Smooth muscle cell (in vitro differentiated cells): ENCODE measurements around the gene CNDP2. TPM values are rescaled to one million over a fixed set of nuclear protein-coding genes. Genes with fewer than 3 reads are reported as not detected.

ENCODE experiments used
- DNase-seq: peaks from one replicate; lab custom pipeline; 2025; ENCODE audit not compliant: unreplicated experiment; lab: John Stamatoyannopoulos, UW
- H2AFZ ChIP-seq: fragments of 200-600 bp; sonication (generic); 2 replicates; pipeline ENCODE4 v1.6.0; 2016; ENCODE audit warnings: antibody characterized with exemption, low read depth, mild to moderate bottlenecking
- H3F3A ChIP-seq: fragments of 200-600 bp; sonication (generic); 2 replicates; pipeline ENCODE4 v1.6.0; 2017; ENCODE audit warnings: antibody characterized with exemption, low read depth
- H3K27ac ChIP-seq: fragments of 200-600 bp; sonication (generic); 2 replicates; pipeline ENCODE4 v1.5.1; 2016; ENCODE audit warnings: low read depth, mild to moderate bottlenecking
- H3K27me3 ChIP-seq: fragments of 200-600 bp; sonication (generic); 2 replicates; pipeline ENCODE4 v1.6.1; 2016; ENCODE audit warnings: low read depth, mild to moderate bottlenecking
- H3K36me3 ChIP-seq: fragments of 200-600 bp; sonication (generic); 2 replicates; pipeline ENCODE4 v1.5.1; 2016; ENCODE audit warnings: low read depth
- H3K4me1 ChIP-seq: fragments of 200-600 bp; sonication (generic); 2 replicates; pipeline ENCODE4 v1.5.1; 2016; ENCODE audit warnings: low read depth
- H3K4me2 ChIP-seq: fragments of 200-600 bp; sonication (generic); 2 replicates; pipeline ENCODE4 v1.6.0; 2016; ENCODE audit warnings: mild to moderate bottlenecking
- H3K4me3 ChIP-seq: fragments of 200-600 bp; sonication (generic); 2 replicates; pipeline ENCODE4 v1.5.1; 2016; ENCODE audit warnings: mild to moderate bottlenecking
- H3K79me2 ChIP-seq: fragments of 200-600 bp; sonication (generic); 2 replicates; pipeline ENCODE4 v1.6.0; 2016; ENCODE audit warnings: low read depth, mild to moderate bottlenecking
- H3K9ac ChIP-seq: fragments of 200-600 bp; sonication (generic); 2 replicates; pipeline ENCODE4 v1.6.0; 2016; ENCODE audit warnings: low read depth
- H3K9me3 ChIP-seq: fragments of 200-600 bp; sonication (generic); replicated peaks from 2 replicates; pipeline ENCODE4 v1.5.1; 2016; ENCODE audit warnings: low read depth
- H4K20me1 ChIP-seq: fragments of 200-600 bp; sonication (generic); 2 replicates; pipeline ENCODE4 v1.6.0; 2016; ENCODE audit warnings: low read depth
- WGBS: methylation state at CpG from one replicate; pipeline ENCODE4 v1.1.7; 2016; ENCODE audit warnings: low lambda C conversion rate; 5-methylcytosine and 5-hydroxymethylcytosine counted together
- polyA plus RNA-seq: library from polyadenylated mRNA; unstranded; fragments of >200 nt; fragmentation: Nextera tagmentation; extraction: Ambion mirVana; gene quantifications from 2 replicates; pipeline ENCODE4 v1.2.1, GENCODE V29; 2016
- total RNA-seq: library from RNA; depleted of rRNA; stranded (reverse); fragments of >200 nt; gene quantifications from 2 replicates; pipeline ENCODE4 v1.2.3, GENCODE V29; 2014
- TF ChIP-seq, protein P1 (sequence below): fragments of 200-600 bp; sonication (generic); IDR thresholded peaks from 2 replicates; pipeline ENCODE4 v1.5.1; 2017; ENCODE audit warnings: borderline replicate concordance, mild to moderate bottlenecking, antibody characterized with exemption; ENCODE audit not compliant: insufficient read depth, poor library complexity, severe bottlenecking

Gene CNDP2
- total and polyA plus RNA-seq, 2 experiments from 2014 or later, result 48.0 to 64.1 TPM

DNA sequence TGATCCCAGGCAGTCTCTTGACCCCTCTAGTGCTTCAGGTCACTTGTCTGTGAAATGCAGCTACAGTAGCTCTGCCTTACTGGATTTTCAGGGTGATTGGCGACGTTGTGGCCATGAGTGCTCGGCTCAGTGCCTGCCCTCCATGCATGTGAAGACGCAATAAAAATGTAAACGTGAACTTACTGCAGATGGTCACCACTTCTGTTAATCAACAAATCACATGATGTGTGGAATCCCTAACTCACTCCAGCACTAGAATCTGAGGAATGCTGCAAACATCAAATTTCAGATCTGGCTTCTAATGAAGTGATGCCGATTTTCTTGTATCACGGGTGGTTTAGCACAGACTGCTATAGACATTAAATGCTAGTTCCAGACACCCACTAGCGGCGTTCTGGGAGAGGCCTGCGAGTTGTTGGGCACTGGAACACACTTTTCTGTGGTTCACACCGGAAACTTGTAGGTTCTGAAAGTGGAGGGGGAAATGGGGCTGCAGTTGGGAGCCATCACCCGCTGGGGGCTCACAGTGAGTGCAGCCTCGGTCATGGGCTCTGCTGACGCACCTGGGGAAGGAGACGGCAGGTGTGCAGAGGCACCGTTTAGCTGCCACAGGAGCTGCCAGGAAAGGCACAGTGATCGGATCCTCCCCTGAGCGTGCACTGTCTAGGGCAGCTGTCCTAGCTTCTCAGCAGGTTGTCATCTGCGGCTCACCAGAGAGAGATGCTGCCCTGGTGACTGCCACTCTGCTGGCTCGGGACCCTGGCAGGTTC, 44.7 kb downstream of the CNDP2 start:
- Histone ChIP-seq H3K27ac (no peak overlapping the region), H3K27me3 (no peaks in the 10 kb centered on the region), H3K4me1 (no peaks in the 10 kb centered on the region), H3K4me3 (no peak overlapping the region), H3K9ac (no peak overlapping the region), H3K36me3 (no peaks in the 10 kb centered on the region), H2AFZ (no peak overlapping the region), H3K4me2 (no peak overlapping the region), H4K20me1 (no peaks in the 10 kb centered on the region), H3F3A (no peaks in the 10 kb centered on the region), H3K9me3 (no peaks in the 10 kb centered on the region), H3K79me2 (no peaks in the 10 kb centered on the region)
- TF ChIP-seq, protein P1, sequence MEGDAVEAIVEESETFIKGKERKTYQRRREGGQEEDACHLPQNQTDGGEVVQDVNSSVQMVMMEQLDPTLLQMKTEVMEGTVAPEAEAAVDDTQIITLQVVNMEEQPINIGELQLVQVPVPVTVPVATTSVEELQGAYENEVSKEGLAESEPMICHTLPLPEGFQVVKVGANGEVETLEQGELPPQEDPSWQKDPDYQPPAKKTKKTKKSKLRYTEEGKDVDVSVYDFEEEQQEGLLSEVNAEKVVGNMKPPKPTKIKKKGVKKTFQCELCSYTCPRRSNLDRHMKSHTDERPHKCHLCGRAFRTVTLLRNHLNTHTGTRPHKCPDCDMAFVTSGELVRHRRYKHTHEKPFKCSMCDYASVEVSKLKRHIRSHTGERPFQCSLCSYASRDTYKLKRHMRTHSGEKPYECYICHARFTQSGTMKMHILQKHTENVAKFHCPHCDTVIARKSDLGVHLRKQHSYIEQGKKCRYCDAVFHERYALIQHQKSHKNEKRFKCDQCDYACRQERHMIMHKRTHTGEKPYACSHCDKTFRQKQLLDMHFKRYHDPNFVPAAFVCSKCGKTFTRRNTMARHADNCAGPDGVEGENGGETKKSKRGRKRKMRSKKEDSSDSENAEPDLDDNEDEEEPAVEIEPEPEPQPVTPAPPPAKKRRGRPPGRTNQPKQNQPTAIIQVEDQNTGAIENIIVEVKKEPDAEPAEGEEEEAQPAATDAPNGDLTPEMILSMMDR, result no peak
- DNase-seq, result no peak
- 86% methylated on average over 20 of the region's 20 CpGs for whole genome bisulfite sequencing

- WGBS, result 81% methylated on average over 15 of the region's 15 CpGs
Observed at GRCh38 chr18:74541703-74542555, 45.8 kb downstream of the CNDP2 start.

DNA sequence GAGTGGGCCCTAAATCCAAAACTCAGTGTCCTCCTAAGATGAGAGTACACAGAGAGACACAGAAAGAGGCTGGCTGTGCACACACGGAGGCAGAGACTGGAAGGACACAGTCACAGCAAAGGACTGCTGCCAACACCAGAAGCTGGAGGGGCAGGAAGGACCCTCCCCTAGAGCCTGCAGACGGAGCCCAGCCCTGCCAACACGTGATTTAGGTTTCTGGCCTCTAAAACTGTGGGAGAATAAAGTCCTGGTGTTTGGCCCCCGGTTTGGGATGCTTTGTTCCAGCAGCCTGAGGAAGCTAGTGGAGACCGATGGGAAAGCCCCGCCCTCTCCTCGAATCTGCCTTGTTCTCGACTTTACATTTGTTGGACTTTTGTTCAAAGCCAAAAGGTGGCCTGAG, 48.7 kb downstream of the CNDP2 start:
- no peaks in the 10 kb centered on the region for H4K20me1 ChIP-seq
- H3K27ac ChIP-seq, result no peak overlapping the region
- WGBS, result 80% methylated on average over 8 of the region's 8 CpGs
- H3K36me3 ChIP-seq, result no peaks in the 10 kb centered on the region
- peaks cover 7% of the 10 kb centered on the region for H3K9me3 ChIP-seq
- no peaks in the 10 kb centered on the region for H3K79me2 ChIP-seq
- H2AFZ ChIP-seq, result no peak overlapping the region
- H3K4me2 ChIP-seq, result no peak overlapping the region
- no peak overlapping the region for H3K4me3 ChIP-seq
- H3K9ac ChIP-seq, result no peak overlapping the region
- H3K27me3 ChIP-seq, result no peaks in the 10 kb centered on the region
- no peak for DNase-seq
- TF ChIP-seq, protein P1, result no peak
- no peaks in the 10 kb centered on the region for H3K4me1 ChIP-seq
- H3F3A ChIP-seq, result no peaks in the 10 kb centered on the region

More at GRCh38 chr18:74541703-74542555, 45.8 kb downstream of the CNDP2 start:
- Histone ChIP-seq H3K27me3 (no peaks in the 10 kb centered on the region), H3K9ac (no peak overlapping the region), H3K36me3 (no peaks in the 10 kb centered on the region), H3K79me2 (no peaks in the 10 kb centered on the region), H3F3A (no peaks in the 10 kb centered on the region), H3K27ac (no peak overlapping the region), H3K4me1 (no peaks in the 10 kb centered on the region), H2AFZ (no peak overlapping the region), H3K9me3 (no peaks in the 10 kb centered on the region), H3K4me2 (no peak overlapping the region), H4K20me1 (no peaks in the 10 kb centered on the region), H3K4me3 (no peak overlapping the region)
- DNase-seq, result no peak
- TF ChIP-seq, protein P1, result no peak
